Posterior vena cava (tissue), 2 donors: ENCODE measurements around the gene SEPTIN2. TPM values are rescaled to one million over a fixed set of nuclear protein-coding genes. Genes with fewer than 3 reads are reported as not detected.
"Not testable (repeated sequence)": the region's sequence is repeated elsewhere in the genome, so short reads cannot be mapped to it uniquely, and the experiment has no call there.

Experiments
- DNase-seq: peaks from one replicate; pipeline ENCODE4 v3.0.0-alpha.2; 2020; ENCODE audit warnings: low spot score
- intact Hi-C, 2 donors: fragments of 100-400 bp; cut with DNase I; formaldehyde crosslinking; loops; one replicate each; pipeline versions ENCODE4 v1.14.1 to v1.14.2; 2022 to 2023
- total RNA-seq, 2 donors: library from RNA; stranded (reverse); fragmentation: NEBNext Ultra II Directional; extraction: Animal tissue kit (Norgen Biotek cat#: 25700); gene quantifications; one replicate each; pipeline ENCODE4 v1.2.1, GENCODE V29; 2021
- donor health status: DM: yes; HTN: yes; CAD: no.
- donor health status: DM: yes; HTN: yes; CAD: no.

The SEPTIN2 gene
- total RNA-seq, 2 donors from 2014 or later, result 395 to 423 TPM

- intact Hi-C loops, result no loop called here
- DNase-seq, result no peak
Observed at GRCh38 chr2:241282555-241282954, 33.2 kb upstream of the SEPTIN2 start.

DNA sequence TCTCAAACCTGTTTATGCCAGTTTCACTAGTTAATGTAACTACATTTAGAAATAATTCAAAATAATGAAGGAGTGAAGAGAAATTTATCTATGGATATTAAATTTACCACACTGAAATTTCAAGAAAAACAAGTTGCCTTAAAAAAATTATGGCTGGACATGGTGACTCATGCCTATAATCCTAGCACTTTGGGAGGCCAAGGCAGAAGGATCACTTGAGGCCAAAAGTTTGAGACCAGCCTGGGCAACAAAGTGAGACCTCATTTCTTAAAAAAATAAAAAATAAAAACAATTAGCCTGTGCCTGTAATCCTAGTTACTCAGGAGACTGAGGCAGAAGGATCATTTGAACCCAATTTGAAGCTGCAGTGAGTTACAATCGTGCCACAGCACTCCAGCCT lies 30.1 kb upstream of the SEPTIN2 start:
- no peak for DNase-seq
- intact Hi-C loops, result no loop called here

GRCh38 chr2:241286348-241287090 lies 29.2 kb upstream of the SEPTIN2 start:
- intact Hi-C loops, result no loop called here
- DNase-seq, result no peak

GRCh38 chr2:241288324-241288888 lies 27.3 kb upstream of the SEPTIN2 start:
- no peak for DNase-seq
- intact Hi-C loops, result no loop called here

DNA sequence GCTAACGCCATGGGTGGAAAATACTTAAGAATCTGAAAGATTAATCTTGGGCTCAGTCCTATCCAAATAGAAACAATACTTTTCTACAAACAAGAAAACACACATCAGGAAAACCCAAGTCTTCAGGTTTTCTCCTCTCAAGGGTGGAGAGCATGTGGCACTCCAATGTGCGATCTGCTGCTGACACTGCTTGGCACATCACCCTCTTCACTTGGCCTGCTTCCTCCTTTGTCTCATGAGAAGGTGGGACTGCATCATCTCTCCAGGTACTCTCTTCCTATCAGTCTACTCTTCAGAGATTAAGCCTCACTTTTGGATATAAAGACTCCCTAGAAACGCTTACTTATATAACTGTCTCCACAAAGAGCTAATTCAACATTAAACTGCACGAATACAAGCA lies 26.7 kb upstream of the SEPTIN2 start:
- DNase-seq, result no peak
- intact Hi-C loops, result no loop called here

DNA sequence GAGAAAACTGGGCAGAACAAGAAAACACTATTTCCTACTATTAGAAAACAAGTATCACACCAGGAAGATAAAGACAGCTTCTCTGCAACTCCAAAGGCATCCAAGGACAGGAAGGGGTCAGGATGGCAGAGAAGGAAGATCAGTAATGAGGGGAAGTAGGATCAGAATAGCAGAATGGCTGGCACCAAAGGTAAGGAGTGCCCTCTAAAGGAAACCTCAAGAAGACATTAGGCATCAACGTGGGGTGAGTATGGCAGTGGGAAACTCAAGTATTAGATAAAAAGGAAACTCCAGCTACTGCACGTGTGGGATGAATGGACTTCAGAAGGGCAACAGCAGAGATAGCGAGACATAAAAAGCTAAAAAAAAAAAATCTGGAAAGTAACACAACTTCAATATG lies 26.1 kb upstream of the SEPTIN2 start:
- no peak for DNase-seq
- intact Hi-C loops, result no loop called here

GRCh38 chr2:241291153-241291552 lies 24.6 kb upstream of the SEPTIN2 start:
- intact Hi-C loops, result no loop called here
- no peak for DNase-seq

GRCh38 chr2:241291977-241292376 lies 23.7 kb upstream of the SEPTIN2 start:
- intact Hi-C loops, result no loop called here
- DNase-seq, result no peak

DNA sequence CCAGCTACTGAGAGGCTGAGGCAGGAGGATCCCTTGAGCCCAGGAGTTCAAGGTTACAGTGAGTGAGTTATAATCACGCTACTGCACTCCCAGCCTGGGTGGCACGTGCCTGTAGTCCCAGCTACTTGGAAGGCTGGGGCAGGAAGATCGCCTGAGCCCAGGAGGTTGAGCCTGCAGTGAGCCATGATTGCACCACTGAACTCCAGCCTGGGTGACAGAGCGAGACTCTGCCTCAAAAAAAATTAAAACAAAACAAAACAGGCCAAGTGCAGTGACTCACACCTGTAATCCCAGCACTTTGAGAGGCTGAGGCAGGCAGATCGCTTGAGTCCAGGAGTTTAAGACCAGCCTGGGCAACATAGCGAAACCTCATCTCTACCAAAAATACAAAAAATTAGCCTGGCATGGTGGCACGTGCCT lies 22.3 kb upstream of the SEPTIN2 start:
- DNase-seq, intact Hi-C loops: not testable (repeated sequence)

DNA sequence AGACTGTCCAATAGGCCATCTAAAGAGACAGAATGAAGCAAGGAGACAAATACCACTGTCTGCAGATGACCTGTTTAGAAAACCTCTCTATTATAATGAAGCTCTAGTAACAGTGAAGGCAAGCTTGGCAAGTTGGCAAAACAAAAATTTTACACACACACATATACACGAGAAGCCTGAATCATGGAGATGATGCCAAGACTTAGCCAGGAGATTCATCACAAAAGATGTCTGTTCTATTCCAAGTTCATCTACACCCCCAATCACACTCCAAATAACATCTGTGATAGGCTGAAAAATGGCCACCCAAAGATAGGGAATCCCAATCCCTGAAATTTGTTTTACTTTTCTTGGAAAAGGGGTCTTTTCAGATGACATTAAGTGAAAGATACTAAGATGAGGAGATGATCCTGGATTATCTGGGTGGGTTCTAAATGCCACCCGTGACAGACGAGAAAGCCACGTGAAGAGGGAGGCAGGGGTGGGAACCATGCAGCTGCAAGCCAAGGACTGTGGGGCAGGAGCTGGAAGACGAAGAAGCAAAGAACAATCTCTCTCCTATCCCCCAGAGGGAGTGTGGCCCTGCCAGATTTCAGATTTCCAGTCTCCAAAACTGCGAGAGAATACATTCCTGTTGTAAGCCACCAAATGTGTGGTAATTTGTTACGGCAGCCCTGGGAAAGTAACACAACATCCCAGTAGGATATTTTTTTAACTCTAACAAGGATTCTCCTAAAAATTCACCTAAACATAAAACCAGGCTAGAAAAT lies 20.2 kb upstream of the SEPTIN2 start:
- intact Hi-C loops, result no loop called here
- DNase-seq, result no peak

DNA sequence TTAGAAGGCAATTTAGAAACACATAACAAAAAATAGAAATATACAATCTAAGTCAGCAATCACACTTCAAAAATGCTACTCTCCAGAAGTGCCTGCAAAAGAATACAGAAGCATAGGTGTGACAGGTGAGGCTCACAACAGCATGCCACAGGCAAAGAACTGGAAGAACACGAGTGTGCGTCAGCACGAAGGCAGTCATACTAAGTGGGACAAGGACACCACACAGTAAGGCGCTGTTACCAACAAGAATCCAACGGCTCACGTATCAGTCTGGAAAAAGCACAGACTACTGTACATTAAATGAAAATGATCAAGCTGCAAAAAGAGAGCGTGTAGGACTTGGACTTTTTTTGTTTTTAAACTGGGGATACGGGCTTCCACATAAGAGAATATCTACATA lies 19.0 kb upstream of the SEPTIN2 start:
- intact Hi-C loops, result no loop called here
- no peak for DNase-seq

DNA sequence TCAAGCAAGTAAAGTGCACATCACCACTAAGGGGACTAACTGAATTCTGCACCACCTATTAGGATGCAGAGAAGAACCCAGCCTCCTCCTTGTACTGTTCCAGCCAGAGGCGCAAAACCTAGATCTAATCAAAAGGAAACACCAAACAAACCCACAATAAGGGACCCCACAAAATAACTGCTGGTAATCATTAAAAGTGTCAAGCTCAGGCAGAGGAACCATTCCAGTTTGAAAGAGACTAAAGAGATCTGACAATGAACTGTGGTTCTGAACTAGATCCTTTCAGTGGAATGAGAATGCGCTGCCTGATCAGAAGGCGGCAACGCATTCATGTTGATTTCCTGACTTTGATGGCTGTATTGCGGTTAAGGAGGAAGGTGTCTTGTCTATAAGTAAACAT lies 17.1 kb upstream of the SEPTIN2 start:
- intact Hi-C loops, result no loop called here
- DNase-seq, result no peak

DNA sequence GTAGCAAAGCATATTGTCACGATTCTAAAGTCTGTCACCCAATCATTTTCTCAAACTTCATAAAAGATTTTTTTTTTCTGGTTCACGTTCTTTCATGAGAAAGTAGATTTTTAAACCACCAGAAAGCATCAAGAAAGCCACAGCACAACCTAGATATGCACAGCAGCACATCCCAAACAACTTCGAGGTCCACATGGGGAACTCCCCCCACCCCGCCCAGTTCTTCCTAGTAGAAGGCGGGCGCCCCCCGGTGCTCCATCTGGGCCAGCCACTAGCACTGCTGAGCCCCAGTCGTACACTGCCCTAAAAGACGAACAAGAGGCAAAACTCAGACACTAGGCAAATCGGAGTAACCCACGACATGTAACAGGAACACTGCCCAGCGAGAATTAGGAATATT lies 15.7 kb upstream of the SEPTIN2 start:
- no peak for DNase-seq
- intact Hi-C loops, result no loop called here

DNA sequence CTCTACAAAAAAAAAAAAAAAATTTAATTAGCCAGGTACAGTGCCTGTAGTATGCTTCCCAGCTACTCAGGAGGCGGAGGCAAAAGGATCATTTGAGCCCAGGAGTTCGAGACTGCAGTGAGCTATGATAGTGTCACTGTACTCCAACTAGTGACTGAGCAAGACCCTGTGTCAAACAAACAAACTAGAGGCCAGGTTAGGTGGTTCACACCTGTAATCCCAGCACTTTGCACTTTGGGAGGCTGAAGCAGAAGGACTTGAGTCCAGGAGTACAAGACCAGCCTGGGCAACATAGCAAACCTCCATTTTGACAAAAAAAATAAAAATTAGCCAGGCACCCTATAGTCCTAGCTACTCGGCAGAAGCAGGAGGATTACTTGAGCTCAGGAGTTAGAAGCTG lies 13.6 kb upstream of the SEPTIN2 start:
- intact Hi-C loops, result no loop called here
- no peak for DNase-seq

DNA sequence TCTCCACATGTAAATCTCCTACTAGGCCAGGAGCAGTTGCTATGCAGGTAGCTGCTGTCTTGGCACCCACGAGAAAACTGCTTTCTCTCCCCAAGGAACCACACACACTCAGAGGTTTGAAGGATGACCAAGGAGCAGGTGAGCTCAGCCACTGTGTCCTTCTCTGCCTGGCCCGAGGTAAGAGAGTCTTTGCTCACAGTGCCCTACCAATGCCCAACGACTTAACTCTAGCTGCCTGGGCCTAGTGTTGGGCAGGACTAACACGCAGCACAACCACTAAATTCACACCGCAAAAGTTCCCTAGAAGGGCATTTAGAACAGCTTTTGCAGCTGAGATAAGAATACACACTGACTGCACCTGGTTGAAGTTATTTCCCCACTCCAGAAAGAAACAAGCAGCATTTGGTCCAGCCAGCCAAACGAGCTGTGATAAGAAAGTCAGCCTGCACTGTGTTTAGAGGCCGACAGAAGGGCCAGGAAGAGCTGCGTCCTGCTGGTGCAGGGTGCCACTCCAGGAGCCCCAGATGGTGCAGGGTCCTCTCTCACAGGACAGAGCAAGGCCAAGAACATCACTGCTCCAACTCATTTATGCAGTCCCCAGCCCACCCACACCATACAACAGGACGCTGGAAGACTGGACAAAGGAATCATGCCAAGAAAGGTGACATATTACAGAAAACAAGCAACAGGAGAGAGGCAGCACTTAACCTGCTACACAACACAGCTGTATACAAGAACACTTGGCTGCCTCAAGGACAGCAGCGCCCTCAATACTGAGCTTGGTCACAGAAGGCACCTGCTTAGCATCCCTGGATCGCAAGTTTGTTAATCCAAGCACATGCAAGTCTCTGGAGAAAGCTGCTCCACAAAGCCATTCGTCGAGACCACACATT lies 12.7 kb upstream of the SEPTIN2 start:
- intact Hi-C loops, result no loop called here

GRCh38 chr2:241304039-241304670 lies 11.6 kb upstream of the SEPTIN2 start:
- intact Hi-C loops, result no loop called here
- DNase-seq, result no peak

More for the DNA sequence above, 12.7 kb upstream of the SEPTIN2 start:
- DNase-seq, result no peak

DNA sequence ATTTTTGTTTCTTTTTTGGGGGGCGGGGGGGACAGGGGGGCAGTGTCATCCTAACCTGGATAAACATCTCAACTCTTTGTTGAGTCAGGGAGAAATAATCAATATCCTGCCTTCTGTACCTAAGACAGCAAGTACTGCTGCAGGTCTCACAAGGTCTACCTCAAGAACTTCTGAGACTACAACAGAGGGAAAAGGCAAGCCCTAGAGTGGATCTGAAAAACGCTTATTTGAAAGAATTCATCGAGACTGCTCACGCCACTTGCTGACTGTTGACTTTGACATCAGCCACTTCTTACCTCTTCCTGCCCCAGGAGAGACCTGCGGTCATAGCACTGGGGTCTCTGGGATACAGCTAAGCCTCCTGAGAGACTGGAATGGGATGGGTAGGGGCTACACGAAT lies 8.7 kb upstream of the SEPTIN2 start:
- no peak for DNase-seq
- intact Hi-C loops, result no loop called here

DNA sequence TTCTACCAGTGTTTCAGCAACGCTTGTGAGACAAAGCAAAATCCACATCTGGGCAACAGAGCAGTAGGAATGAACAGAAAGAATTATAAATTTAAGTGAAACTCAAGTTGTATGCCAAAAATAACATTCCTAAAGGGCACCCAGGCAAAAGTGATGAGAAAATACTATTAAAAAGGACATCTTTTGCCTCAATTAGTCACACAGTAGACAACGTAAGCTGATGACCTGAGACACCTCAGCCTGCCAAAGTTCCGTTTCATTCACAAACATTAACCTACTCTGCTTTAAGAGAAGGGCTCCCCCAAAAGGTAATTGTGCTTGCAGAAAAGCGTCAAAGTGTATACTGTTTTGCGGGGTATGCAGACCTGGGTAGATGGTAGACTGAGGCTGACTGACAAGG lies 7.5 kb upstream of the SEPTIN2 start:
- intact Hi-C loops, result no loop called here
- DNase-seq, result no peak

- DNase-seq, result no peak
Observed at GRCh38 chr2:241308832-241309500, 6.8 kb upstream of the SEPTIN2 start.

More at GRCh38 chr2:241308832-241309500, 6.8 kb upstream of the SEPTIN2 start:
- intact Hi-C loops, result no loop called here
